Amniotic epithelial cell (primary cell): ENCODE measurements around the gene COL26A1.
"Not testable (repeated sequence)": the region's sequence is repeated elsewhere in the genome, so short reads cannot be mapped to it uniquely, and the experiment has no call there.

Experiments used
- DNase-seq: peaks from one replicate; pipeline ENCODE4 v3.0.0-alpha.2; 2010; ENCODE audit warnings: low read depth

Gene COL26A1

DNA sequence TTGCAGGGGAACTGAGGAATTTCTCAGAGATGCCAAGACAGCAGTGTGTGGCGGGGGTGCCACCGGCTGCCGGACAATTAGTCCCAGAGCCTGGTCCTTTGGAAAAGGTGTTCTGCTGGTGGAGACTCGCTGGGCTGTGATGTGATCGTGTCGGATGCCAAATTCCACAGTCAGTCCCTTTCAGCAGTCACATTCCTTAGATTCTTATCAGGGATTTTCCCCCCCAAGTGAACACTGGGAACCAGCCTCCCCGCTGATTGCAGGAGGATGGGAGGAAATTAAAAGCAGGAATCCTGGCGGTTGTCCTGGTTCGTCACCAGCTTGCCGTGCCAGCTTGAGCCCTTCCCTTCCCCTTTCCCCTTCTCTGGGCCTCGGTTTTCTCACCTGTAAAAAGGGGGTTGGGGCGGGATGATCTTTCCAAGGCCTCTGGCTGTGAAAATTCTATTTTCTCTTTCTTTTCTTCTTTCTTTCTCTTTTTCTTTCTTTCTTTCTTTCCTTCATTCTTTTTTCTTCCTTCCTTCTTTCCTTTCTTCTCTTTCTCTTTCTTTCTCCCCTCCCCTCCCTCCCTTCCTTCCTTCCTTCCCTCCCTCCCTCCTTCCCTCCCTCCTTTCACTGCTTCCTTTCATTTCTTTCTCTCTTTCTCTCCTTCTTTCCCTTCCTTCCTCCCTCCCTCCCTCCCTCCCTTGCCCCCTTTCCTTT lies 39.6 kb downstream of the COL26A1 start:
- DNase-seq = peak; percentile 12

DNA sequence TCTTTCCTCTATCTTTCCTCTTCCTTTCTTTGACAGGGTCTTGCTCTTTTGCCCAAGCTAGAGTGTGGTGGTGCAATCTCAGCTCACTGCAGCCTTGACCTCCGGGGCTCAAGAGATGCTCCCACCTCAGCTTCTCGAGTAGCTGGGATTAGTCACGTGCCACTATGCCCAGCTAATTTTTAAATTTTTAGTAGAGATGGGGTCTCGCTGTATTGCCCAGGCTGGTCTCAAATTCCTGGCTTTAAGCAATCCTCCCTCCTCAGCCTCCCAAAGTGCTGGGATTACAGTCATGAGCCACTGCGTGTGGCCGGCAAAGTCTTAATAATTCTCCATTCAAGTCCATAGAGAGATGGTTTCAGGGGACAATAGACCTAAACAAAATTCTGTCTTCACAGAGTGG lies 40.2 kb downstream of the COL26A1 start:
- DNase-seq = no peak

DNA sequence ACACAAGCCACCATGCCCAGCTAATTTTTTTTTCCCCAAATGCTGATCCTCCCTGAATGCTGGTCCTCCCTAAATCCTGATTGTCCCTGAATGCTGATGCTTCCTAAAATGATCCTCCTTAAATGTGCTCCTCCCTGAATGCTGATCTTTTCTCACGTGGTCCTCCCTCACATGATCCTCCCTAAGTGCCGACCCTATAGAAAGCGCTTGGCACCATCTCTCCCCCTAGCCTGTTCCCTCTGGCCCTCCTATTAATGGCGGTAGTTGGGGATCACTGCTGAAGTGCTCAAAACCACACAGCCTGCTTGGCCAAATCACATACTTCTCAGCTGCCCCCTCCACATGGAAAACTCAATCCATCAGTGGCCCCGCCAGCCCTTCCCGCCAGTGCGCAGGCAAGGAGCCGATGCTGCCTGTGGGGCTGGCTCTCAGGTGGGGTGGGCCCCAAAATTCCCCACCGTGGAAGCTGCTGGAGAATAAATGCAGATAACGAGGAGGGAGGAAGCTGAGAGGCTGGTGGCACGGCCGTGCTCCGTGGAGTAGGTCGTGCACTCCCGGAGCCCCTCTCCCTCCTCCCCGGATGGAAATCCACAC lies 42.9 kb downstream of the COL26A1 start:
- DNase-seq = no peak

DNA sequence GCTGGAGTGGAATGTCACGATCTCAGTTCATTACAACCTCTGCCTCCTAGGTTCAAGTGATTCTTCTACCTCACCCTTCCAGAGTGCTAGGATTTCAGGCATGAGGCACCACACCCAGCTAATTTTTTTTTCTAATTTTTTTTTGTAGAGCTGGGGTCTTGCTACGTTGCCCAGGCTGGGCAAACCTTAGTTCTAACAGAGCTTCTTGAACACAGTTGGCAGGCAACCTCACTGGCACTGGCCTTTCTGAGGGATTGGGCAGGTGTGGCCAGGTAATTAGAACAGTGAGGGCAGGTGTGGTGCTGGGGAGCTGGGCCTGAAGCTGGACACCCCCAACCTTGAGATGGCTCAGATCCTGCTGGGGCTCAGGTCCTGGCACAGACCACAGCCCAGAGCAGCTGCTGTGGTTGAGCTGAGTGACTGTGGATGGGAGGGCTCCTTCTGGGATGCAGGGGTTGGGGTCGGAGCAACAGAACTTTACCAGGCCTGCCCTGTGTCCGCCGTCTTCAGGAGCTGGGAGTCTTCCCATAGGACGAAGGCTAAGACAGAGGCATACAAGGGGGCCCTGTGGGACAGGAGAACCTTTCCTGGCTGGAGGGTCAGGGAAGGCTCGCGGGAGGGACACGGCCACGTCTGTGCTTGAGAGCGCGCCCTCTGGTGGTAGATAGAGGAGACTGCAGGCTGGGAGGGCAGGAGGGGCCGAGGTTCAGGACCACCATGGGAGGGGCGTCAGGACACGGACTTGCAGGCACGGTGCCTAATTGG lies 48.2 kb downstream of the COL26A1 start:
- DNase-seq = peak; percentile 7

DNA sequence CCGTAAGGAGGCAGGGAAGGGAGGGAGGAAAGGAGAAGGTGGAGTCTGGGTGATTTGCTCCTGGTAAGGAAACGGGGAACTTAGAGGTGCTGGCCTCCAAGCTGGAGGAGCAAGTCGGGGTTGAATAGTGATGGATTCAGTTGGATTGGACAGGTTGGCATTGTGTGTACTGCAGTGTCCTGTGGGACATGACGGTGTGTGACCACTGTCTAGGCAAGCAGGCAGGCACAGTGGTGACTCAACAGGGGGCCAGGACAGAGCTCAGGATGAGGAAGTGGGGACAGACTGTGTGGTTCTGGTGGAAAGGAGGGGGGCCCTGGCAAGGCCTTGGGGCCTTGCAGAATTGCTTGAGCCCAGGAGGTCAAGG lies 48.8 kb downstream of the COL26A1 start:
- DNase-seq = no peak

DNA sequence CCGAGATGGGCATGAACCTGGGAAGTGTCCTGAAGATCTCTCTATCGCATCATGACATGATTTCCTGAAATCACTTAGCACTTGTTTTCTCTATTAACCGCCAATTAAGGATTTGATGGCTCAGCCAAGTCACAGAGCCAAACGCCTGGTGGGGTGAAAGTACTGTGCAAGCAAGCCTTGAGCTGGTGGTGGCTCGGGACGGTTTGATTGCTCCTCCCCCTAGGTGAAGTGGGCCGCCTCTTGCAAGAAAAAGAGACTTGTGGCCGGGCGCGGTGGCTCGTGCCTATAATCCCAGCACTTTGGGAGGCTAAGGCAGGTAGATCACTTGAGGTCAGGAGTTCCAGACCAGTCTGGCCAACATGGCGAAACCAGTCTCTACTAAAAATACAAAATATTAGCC lies 50.3 kb downstream of the COL26A1 start:
- no peak for DNase-seq

DNA sequence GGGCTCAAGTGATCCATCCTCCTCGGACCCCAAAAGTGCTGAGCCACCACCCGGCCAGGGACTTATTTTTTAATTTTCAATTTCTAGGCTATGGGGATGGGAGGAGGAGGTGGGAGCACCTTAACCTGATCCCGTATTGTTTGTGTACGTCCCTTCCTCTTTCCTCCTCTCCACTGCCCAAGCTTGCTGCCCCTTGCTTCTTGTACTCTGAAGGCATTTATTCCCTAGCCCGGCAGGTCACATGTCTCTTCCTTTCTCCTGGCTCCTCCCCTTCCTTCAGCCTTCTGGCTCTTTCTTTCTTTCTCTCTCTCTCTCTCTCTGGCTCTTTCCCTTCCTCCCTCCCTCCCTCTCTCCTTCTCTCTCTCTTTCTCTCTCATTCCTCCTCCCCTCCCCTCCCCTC lies 56.0 kb downstream of the COL26A1 start:
- DNase-seq = no peak

DNA sequence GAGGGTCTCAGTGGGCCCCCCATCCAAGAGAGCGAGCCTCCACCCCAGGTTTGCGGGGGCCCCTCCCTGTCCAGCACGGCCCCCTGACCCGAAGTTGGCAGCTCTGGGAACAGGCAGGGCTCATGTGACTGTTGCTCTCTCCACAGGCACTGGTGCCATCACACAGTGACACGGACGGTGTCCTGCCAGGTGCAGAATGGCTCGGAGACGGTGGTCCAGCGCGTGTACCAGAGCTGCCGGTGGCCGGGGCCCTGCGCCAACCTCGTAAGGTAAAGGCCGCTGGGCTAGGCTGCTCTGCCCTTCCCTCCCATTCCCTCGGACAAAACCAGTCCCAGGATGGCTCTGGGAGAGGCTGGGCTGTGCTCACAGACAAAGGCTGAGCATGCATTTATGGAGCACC lies 57.2 kb downstream of the COL26A1 start:
- no peak for DNase-seq

DNA sequence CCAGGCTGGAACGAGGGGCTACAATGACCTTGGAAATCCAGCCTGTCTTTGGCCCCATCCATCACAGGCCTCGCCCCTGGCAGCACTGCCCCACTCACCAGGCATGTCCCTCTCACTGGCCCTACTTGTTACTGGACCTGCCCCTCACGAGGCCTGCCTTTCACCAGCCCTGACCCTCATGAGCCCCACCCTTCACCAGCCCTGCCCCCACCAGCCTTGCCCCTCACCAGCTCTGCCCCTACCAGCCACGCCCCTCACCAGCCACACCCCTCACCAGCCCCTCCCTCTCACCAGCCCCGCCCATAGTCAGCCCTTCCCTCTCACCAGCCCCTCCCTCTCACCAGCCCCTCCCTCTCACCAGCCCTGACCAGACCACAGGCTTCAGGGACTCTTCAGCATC lies 57.8 kb downstream of the COL26A1 start:
- DNase-seq = no peak

DNA sequence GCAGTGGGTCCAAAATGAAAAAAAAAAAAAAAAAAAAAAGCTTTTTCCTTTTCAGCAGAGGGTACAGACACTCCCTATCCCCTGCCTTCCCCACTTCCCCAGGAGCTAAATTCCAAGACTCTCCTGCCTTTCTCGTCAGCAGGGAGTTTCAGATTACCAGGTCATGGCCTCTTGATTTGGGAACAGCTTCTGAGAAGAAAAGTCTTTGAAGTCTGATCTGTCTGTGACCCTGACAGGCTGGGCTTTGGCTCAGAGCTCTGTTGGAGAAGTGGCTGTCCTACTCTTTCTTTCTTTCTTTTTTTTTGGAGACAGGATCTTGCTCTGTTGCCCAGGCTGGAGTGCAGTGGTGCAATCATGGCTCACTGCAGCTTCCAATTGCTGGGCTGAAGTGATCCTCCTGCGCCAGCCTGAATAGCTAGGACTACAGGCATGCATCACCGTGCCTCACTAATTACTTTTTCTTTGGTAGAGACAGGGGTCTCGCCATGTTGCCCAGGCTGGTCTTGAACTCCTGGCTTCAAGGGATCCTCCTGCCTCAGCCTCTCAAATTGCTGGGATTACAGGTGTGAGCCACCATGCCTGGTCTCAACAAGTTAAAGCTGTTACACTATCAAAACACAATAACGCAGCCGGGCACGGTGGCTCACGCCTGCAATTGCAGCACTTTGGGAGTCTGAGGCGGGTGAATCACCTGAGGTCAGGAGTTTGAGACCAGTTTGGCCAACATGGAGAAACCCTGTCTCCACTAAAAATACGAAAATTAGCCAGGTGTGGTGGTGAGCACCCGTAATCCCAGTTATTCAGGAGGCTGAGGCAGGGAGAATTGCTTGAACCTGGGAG lies 59.9 kb downstream of the COL26A1 start:
- no peak for DNase-seq

DNA sequence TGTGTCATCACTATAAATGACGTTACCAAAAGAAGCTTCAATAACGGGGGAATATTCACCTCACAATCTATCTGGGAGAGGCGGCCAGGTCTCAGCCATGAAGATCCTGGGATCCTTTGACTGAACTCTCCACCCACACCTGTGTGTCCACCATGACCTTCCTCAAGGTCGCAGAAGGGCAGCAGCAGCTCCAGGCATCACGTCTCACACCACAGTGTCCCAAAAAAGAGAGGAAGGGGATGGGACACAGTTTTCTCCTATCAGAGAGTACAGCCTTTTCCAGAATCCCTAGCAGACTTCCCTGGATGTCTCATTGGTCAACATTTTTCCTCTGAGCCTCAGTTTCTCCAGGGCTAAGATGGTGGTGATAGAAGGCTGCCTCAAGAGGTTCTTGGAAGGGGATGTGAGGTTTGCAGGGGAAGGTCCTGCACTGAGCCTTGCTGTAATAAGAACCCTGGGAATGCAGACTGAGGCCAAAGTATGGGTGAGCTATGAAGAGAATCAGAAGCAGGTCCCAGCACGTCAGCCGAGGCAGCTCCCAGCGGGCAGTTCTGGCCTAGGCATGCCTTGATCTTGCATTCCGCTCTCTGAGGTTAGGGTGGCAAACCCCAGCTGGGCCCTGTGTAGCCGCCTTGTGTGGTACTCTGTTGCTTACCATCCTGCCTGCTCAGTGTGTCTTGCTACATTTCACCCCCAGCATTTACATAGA lies 63.8 kb downstream of the COL26A1 start:
- no peak for DNase-seq

DNA sequence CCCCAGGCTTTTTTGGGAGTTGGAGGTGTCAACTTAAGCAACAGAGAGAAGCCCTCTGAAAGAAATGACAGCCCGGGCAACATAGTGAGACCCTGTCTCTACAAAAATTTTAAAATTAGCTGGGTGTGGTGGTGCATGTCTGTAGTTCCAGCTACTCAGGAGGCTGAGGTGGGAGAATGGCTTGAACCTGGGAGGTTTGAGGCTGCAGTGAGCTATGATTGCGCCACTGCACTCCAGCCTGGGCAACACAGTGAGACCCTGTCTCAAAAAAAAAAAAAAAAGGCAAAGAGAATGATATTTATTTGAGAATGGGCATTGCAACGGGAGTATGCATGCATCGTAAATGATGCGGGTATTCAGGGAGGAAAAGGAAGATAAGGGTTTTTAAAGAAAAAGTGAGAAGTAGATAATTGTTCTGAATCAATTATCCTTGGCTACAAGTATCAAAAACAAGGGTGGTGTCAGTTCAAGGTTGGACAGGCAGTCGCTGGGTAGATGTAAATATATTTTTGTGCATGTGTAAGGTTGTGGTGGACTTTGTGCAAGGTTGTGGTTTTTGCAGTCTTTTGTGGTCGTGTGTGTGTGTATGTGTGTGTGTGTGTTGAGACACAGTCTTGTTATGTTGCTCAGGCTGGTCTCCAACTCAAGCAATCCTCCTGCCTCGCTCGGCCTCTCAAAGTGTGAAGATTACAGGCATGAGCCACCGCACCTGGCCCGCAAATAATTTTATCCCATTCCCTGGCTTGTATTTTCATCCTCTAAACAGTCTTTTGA lies 65.6 kb downstream of the COL26A1 start:
- DNase-seq = peak; percentile 15

DNA sequence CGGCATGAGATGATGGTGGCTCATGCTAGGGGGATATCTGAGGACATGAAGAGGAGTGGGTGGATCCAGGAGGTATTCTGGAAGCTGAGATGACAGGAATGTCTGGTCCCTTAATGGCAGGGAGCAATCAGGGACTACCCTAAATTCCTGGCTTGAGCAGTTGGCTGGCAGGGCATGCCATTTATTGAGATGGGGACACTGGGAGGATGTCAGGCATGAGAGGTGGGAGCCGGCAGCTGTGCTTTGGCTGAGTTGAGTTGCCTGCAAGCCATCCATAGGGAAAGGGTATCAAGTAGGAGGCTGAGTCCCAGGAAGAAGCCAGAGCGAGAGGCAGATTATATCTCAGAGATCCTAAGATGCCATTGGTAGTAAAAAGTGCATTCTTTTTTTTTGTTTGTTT lies 69.6 kb downstream of the COL26A1 start:
- no peak for DNase-seq

DNA sequence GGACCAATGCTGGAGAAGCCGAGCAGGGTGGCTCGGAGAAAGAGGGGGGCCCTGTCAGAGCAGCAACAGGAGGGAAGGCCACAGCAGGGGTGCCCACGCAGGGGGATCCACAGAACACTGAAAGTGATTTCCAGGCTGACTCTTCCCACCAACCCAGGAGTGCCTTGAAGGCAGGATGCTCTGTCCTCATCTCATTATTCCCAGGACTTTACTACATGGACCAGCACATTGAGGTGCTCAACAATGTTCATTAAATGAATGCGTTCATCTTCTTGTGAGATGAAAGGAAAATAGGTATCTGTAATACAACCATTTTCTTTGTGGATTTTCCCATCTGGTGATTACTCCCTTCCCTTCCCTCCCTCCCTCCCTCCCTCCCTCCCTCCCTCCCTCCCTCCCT lies 71.0 kb downstream of the COL26A1 start:
- no peak for DNase-seq

DNA sequence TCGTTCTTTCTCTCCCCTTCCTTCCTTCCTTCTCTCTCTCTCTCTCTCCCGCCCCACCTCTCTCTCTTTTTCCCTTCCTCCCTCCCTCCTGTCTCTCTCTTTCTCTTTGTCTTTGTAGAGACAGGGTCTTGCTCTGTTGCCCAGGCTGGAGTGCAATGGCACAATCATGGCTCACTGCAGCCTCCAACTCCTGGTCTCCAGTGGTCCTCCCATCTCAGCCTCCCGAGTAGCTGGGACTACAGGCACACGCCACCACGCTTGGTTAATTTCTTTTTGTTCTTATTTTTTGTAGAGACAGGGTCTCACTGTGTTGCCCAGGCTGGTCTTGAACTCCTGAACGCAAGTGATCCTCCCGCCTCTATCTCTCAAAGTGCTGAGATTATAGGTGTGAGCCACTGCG lies 71.5 kb downstream of the COL26A1 start:
- DNase-seq = not testable (repeated sequence)

DNA sequence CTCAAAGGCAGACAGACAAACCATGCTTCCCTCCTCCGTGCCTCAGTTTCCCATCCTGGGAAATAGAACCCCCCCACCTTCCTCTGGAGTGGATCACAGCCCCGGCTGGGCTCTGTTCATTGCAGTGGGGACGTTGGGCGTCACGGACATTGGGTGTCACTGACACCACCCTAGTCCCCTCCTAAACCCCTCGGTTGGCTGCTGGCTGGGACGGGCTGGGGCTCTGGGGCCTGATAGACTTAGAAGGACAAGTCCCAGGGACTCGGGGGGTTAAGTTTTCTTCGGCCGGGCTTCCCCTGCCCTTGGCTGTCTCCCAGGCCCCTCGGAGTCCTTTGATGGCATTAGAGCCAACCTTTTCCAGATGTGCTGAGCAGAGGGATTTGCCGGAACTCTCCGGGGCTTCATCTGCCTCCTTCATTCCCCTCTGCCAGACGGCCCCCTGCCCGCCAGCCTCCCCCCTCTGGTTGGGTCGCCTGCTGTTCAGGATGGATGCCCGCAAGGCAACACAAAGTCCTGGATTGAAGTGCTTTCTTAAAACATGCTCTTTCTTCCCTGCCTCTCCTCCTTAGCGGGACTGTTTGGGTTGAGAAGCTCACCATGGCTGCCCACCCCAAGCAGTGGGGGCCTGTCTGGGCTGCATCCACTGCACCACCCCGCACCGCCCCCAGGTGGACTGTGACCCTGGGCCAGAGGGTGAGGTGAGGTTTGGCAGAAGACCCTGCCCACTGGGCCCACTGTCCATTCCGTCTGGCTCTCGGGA lies 73.0 kb downstream of the COL26A1 start:
- DNase-seq = no peak

DNA sequence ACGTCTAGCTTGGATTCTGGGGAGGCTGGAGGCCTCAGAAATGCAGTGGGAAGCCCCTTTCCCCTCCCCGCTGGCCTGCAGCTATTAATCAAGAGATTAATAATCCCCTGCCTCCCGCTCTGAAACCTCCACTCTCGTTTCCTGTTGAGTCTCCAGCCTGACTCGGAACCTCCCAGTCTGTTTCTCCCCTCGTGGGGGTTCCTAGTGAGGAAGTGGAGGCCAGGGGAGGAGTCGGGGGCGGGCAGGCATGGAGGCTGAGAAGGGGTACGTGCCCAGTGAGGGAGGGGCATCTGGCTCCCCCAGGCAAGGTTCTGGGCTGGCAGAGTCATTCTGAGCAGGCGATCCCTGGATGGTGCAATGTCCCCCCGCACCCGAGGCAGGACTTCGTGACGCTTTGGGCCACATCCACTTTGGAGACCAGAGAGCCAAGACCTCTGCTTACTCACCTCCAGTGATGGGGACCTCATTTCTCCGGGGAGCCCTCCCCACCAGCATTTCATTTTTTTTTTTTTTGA lies 73.6 kb downstream of the COL26A1 start:
- DNase-seq = no peak

DNA sequence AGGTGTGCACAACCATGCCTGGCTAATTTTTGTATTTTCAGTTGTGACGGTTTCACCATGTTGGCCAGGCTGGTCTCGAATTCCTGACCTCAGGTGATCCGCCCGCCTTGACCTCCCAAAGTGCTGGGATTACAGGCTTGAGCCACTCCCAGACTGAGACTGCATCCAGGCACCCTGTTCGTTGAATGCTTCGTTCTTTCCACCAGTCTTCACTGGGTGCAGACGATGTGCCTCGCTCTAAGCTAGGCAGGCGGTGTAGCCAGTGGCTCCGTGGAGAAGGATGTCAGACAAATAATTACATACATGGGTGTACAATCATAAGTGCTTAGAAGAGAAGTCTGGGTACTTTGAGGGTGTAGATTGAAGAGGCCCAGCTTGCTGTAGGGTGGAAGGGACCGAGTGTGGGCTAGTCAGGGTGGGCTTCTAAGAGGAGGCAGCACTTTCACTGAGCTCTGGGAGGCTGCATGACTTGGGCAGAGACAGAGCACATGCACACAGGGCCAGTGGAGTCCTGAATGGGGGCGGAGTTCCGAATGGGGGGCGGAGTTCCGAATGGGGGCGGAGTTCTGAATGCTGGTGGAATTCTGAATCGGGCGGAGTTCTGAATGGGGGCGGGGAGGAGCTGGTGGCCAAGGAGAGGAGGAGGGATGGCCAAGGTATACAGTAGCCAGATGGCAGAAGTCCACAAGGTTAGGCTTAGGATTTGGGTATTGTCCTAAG lies 74.3 kb downstream of the COL26A1 start:
- DNase-seq = no peak

DNA sequence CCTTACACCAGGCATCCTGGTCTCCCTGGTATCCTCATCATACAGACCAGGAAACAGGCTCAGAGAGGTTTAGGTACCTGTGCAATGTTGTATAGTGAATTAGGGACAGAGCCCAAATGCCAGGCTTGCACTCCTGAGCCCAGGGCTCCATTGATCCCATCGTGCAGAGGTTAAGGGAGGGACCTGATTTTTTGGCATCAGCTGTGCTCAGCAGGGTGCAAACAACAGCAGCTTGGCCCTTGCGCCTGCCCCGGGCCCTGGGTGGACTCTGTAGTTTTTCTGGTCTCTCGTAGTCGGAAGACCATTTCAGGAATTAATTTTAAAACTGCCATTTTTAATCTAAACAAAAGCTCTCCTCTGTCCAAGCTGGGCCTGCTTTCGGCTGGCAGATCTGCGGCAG lies 79.2 kb downstream of the COL26A1 start:
- no peak for DNase-seq
